Measurements from ENCODE around the gene BFSP2. TPM values are rescaled to one million over a fixed set of nuclear protein-coding genes. Genes with fewer than 3 reads are reported as not detected.
"Not testable (repeated sequence)": the region's sequence is repeated elsewhere in the genome, so short reads cannot be mapped to it uniquely, and the experiment has no call there.

BFSP2 gene
- total and polyA plus RNA-seq, 2 of the 4 experiments (the other 2 are of a cell fraction), result not detected

- Histone ChIP-seq H3K4me3 (ENCODE audit: insufficient read depth, low read depth, low read length) (no peak overlapping the region), H3K36me3 (ENCODE audit: control insufficient read depth, insufficient read depth, low read length) (no peaks in the 10 kb centered on the region), H3K18ac (ENCODE audit: low read depth, low read length) (no peak overlapping the region), H3K27me3 (ENCODE audit: control insufficient read depth, insufficient read depth, low read length) (no peaks in the 10 kb centered on the region; the same call in 1 of the 2 replicates), H2AK5ac (ENCODE audit: low read depth, low read length) (no peak overlapping the region), H3K9me3 (ENCODE audit: control insufficient read depth, insufficient read depth, low read length) (no peaks in the 10 kb centered on the region), H3K56ac (ENCODE audit: extremely low read depth, insufficient read depth, low read length) (no peak overlapping the region), H4K8ac (ENCODE audit: low read depth in 2 of 2, low read length in 2 of 2) (no peak overlapping the region), H3K79me1 (ENCODE audit: low read depth in 1 of 2, low read length in 2 of 2) (no peaks in the 10 kb centered on the region), H2BK15ac (ENCODE audit: low read depth, low read length) (no peak overlapping the region), H2BK120ac (ENCODE audit: low read depth, low read length) (no peak overlapping the region), H2AFZ (replicated peaks; ENCODE audit: low read length, poor library complexity) (no peak overlapping the region), H3K14ac (replicated peaks; ENCODE audit: low read depth, low read length) (no peak overlapping the region), H3K27ac (ENCODE audit: insufficient read depth, low read length) (no peak overlapping the region), H3K4ac (ENCODE audit: low read depth, low read length) (no peak overlapping the region), H3K4me1 (ENCODE audit: control insufficient read depth, insufficient read depth, low read length) (peaks cover 13% of the 10 kb centered on the region), H4K20me1 (ENCODE audit: insufficient read depth, low read length) (no peaks in the 10 kb centered on the region), H3K9me1 (ENCODE audit: insufficient read depth, low read length) (peaks cover 6% of the 10 kb centered on the region), H2BK5ac (ENCODE audit: low read depth, low read length, poor library complexity, severe bottlenecking) (no peak overlapping the region), H3K23ac (ENCODE audit: low read depth, low read length) (no peak overlapping the region), H4K91ac (ENCODE audit: insufficient read depth, low read depth, low read length) (no peak overlapping the region), H2AK9ac (replicated peaks; ENCODE audit: low read depth, low read length, poor library complexity) (no peak overlapping the region), H3K4me2 (ENCODE audit: low read depth, low read length) (no peak overlapping the region), H2BK20ac (ENCODE audit: low read depth, low read length) (no peak overlapping the region), H3K9ac (ENCODE audit: low read depth, low read length) (no peak overlapping the region), H4K5ac (ENCODE audit: low read depth, low read length) (no peak overlapping the region)
- in situ Hi-C loops (cut with MboI; ENCODE audit: low sequenced_read_pairs) (loop anchor here (25.0 kb wide), 1 partner anchor 339 kb away; the partner anchor contains the start of gene SRPRB), dilution Hi-C loops (cut with HindIII; ENCODE audit: low sequenced_read_pairs, unreplicated experiment) (no loop called here), intact Hi-C loops (cut with micrococcal nuclease) (no loop called here)
- CTCF ChIA-PET, result no interaction called here
- POLR2A ChIA-PET (ENCODE audit: unreplicated experiment), result no interaction called here
- no peak for TF ChIP-seq MXI1 (IDR thresholded peaks at IDR 0.05; ENCODE audit: borderline replicate concordance, low read depth, low read length)
- TF ChIP-seq RAD21 (IDR thresholded peaks at IDR 0.05; ENCODE audit: low read length), result no peak
- no peak for TF ChIP-seq RCOR1 (IDR thresholded peaks at IDR 0.05; ENCODE audit: insufficient replicate concordance, low read length)
- no TSS peak for BruUV-seq (replicated peaks)
- WGBS, 2 experiments (ENCODE audit: extremely low coverage in 2 of 2, insufficient read length in 1 of 2), result 100% methylated on average over 1 of the region's 6 CpGs; no CpG with 5 or more reads in 1 of the 2 experiments
- DNase-seq, result no peak
- ATAC-seq (ENCODE audit: low read depth), result no peak
Observed at GRCh38 chr3:133472889-133473288, 73.0 kb downstream of the BFSP2 start.

- POLR2A ChIA-PET (ENCODE audit: unreplicated experiment), result interaction anchor here (0.6 kb wide), 2 partner anchors 9 to 19 kb away, joined by 3 to 4 read pairs; no protein-coding TSS in a partner anchor
- BruUV-seq (replicated peaks); intact Hi-C loops (cut with micrococcal nuclease): not testable (repeated sequence)
Observed at GRCh38 chr3:133473472-133474191, 73.8 kb downstream of the BFSP2 start.

More at GRCh38 chr3:133473472-133474191, 73.8 kb downstream of the BFSP2 start:
- H3K9me1 ChIP-seq (ENCODE audit: insufficient read depth, low read length); H3K4me2 ChIP-seq (ENCODE audit: low read depth, low read length); DNase-seq; H2AK5ac ChIP-seq (ENCODE audit: low read depth, low read length); H3K27me3 ChIP-seq (ENCODE audit: control insufficient read depth, insufficient read depth, low read length); H3K9me3 ChIP-seq (ENCODE audit: control insufficient read depth, insufficient read depth, low read length); H2AFZ ChIP-seq (replicated peaks; ENCODE audit: low read length, poor library complexity); H2BK20ac ChIP-seq (ENCODE audit: low read depth, low read length); H3K14ac ChIP-seq (replicated peaks; ENCODE audit: low read depth, low read length); H4K20me1 ChIP-seq (ENCODE audit: insufficient read depth, low read length); H3K4me3 ChIP-seq (ENCODE audit: insufficient read depth, low read depth, low read length); H3K36me3 ChIP-seq (ENCODE audit: control insufficient read depth, insufficient read depth, low read length); H3K56ac ChIP-seq (ENCODE audit: extremely low read depth, insufficient read depth, low read length); H3K79me1 ChIP-seq (ENCODE audit: low read depth in 1 of 2, low read length in 2 of 2); H2AK9ac ChIP-seq (replicated peaks; ENCODE audit: low read depth, low read length, poor library complexity); H3K23ac ChIP-seq (ENCODE audit: low read depth, low read length); ATAC-seq (ENCODE audit: low read depth); H3K9ac ChIP-seq (ENCODE audit: low read depth, low read length); dilution Hi-C loops (cut with HindIII; ENCODE audit: low sequenced_read_pairs, unreplicated experiment): not testable (repeated sequence)
- H3K4me1 ChIP-seq (ENCODE audit: control insufficient read depth, insufficient read depth, low read length), result peaks cover 13% of the 10 kb centered on the region
- H3K27ac ChIP-seq (ENCODE audit: insufficient read depth, low read length), result peak overlapping the region; percentile 31; the same call in 1 of the 2 replicates
- H3K4ac ChIP-seq (ENCODE audit: low read depth, low read length), result peak overlapping the region; percentile 57; the same call in 1 of the 2 replicates
- H4K5ac ChIP-seq (ENCODE audit: low read depth, low read length), result 0 out of 2 replicates have a peak overlapping the region, but pooled peaks have one; percentile 26
- H2BK120ac ChIP-seq (ENCODE audit: low read depth, low read length), result 0 out of 2 replicates have a peak overlapping the region, but pooled peaks have one; percentile 51
- peak overlapping the region; percentile 28; the same call in 1 of the 2 replicates for H3K18ac ChIP-seq (ENCODE audit: low read depth, low read length)
- peak overlapping the region in 1 of 2 experiments; percentile 52; a peak in 1 of 4 replicates for H4K8ac ChIP-seq (ENCODE audit: low read depth in 2 of 2, low read length in 2 of 2)
- peak overlapping the region; percentile 30; the same call in 1 of the 3 replicates for H2BK15ac ChIP-seq (ENCODE audit: low read depth, low read length)
- in situ Hi-C loops (cut with MboI; ENCODE audit: low sequenced_read_pairs), result loop anchor here (25.0 kb wide), 1 partner anchor 339 kb away; the partner anchor contains the start of gene SRPRB
- H2BK5ac ChIP-seq (ENCODE audit: low read depth, low read length, poor library complexity, severe bottlenecking), result peak overlapping the region; percentile 1
- CTCF ChIA-PET, result interaction anchor here (1.0 to 1.3 kb wide), 3 partner anchors 14 to 124 kb away, joined by 3 to 4 read pairs (median 3); no protein-coding TSS in a partner anchor
- WGBS, 2 experiments (ENCODE audit: extremely low coverage in 2 of 2, insufficient read length in 1 of 2), result no CpG with 5 or more reads among the region's 5 CpGs
- peak overlapping the region; percentile 58; the same call in 1 of the 2 replicates for H4K91ac ChIP-seq (ENCODE audit: insufficient read depth, low read depth, low read length)
